A549 (cell line): Measurements from ENCODE around the gene SATB2.

Experiments
- BHLHE40 ChIP-seq: IDR thresholded peaks from 2 replicates; pipeline ENCODE4 v1.6.1; 2012; ENCODE audit warnings: low read depth, low read length, inconsistent platforms
- E2F6 ChIP-seq: IDR thresholded peaks from 2 replicates; pipeline ENCODE4 v1.6.1; 2012; ENCODE audit warnings: low read depth, borderline replicate concordance
- EP300 ChIP-seq, 2 experiments: fragments of >200 bp; sonication (Bioruptor Twin); formaldehyde crosslinking; IDR thresholded peaks; 2 replicates in 1 of 2; 3 replicates in 1 of 2; pipeline ENCODE4 v1.6.1; 2016 to 2017
- KDM1A ChIP-seq: fragments of 200-600 bp; sonication (generic); IDR thresholded peaks from 2 replicates; pipeline ENCODE4 v1.6.1; 2016; ENCODE audit warnings: low read depth, mild to moderate bottlenecking
- POLR2A ChIP-seq: IDR thresholded peaks from 2 replicates; pipeline ENCODE4 v1.6.1; 2012; ENCODE audit warnings: mild to moderate bottlenecking, low read length
- RFX5 ChIP-seq: fragments of 450-650 bp; IDR thresholded peaks from 2 replicates; pipeline ENCODE4 v1.7.1; 2014; ENCODE audit warnings: antibody characterized with exemption, mild to moderate bottlenecking, moderate library complexity
- SMC3 ChIP-seq: fragments of >200 bp; sonication (Bioruptor Twin); formaldehyde crosslinking; IDR thresholded peaks from 3 replicates; pipeline ENCODE4 v1.6.1; 2018; ENCODE audit warnings: inconsistent platforms
- USF2 ChIP-seq: fragments of 450-650 bp; IDR thresholded peaks from 2 replicates; pipeline ENCODE4 v1.6.1; 2014; ENCODE audit warnings: antibody characterized with exemption
- TF ChIP-seq, protein P1 (sequence below): fragments of >200 bp; sonication (Bioruptor Twin); formaldehyde crosslinking; IDR thresholded peaks from 3 replicates; pipeline ENCODE4 v1.5.1; 2016
- TF ChIP-seq, protein P2 (sequence below): IDR thresholded peaks from 2 replicates; pipeline ENCODE4 v1.6.1; 2012

DNA sequence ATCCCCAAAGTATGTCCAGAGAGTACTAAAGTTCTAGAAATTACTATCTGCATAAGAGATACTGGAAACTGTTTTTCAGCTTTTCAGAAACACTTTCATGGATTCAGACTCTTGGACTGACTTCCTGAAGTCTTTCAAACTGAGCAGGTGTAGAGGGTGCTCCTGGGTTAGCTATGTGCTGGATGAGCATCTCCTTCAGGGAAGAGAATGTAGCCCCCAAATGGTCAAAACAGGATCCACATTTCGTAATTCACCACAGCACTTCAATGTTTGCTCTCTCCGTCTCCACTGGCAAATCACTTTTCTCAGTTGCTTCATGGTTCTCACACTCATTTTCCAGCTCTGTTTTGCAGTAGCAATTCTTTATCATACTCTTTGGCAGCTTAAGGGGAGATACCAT is 23.2 kb upstream of the SATB2 start:
- TF ChIP-seq, protein P1, sequence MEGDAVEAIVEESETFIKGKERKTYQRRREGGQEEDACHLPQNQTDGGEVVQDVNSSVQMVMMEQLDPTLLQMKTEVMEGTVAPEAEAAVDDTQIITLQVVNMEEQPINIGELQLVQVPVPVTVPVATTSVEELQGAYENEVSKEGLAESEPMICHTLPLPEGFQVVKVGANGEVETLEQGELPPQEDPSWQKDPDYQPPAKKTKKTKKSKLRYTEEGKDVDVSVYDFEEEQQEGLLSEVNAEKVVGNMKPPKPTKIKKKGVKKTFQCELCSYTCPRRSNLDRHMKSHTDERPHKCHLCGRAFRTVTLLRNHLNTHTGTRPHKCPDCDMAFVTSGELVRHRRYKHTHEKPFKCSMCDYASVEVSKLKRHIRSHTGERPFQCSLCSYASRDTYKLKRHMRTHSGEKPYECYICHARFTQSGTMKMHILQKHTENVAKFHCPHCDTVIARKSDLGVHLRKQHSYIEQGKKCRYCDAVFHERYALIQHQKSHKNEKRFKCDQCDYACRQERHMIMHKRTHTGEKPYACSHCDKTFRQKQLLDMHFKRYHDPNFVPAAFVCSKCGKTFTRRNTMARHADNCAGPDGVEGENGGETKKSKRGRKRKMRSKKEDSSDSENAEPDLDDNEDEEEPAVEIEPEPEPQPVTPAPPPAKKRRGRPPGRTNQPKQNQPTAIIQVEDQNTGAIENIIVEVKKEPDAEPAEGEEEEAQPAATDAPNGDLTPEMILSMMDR: no peak
- TF ChIP-seq EP300 (IDR thresholded peaks at IDR 0.05) (no peak), SMC3 (no peak), RFX5 (no peak), POLR2A (no peak), BHLHE40 (no peak), E2F6 (no peak), USF2 (no peak), KDM1A (no peak)
- TF ChIP-seq, protein P2, sequence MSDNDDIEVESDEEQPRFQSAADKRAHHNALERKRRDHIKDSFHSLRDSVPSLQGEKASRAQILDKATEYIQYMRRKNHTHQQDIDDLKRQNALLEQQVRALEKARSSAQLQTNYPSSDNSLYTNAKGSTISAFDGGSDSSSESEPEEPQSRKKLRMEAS: no peak
